Esophagus squamous epithelium (tissue), 4 donors: ENCODE measurements around the gene FAS.

Experiments used
- POLR2A ChIP-seq, 4 donors: fragments of 450-650 bp; IDR thresholded peaks; one replicate each; pipeline ENCODE4 v1.6.1; 2017; ENCODE audit warnings: antibody characterized with exemption in 4 of 4, mild to moderate bottlenecking in 4 of 4, moderate library complexity in 3 of 4
- TF ChIP-seq, protein P1 (sequence below), 6 experiments: fragments of 450-650 bp in 4 of 6; fragments of 200-600 bp in 2 of 6; sonication (generic) in 2 of 6; IDR thresholded peaks; one replicate each; pipeline ENCODE4 v1.5.1; 2016 to 2019; ENCODE audit warnings: antibody characterized with exemption in 6 of 6, mild to moderate bottlenecking in 4 of 6, moderate library complexity in 4 of 6

GRCh38 chr10:88987243-88987725 lies 3.3 kb upstream of the FAS start:
- TF ChIP-seq, protein P1, sequence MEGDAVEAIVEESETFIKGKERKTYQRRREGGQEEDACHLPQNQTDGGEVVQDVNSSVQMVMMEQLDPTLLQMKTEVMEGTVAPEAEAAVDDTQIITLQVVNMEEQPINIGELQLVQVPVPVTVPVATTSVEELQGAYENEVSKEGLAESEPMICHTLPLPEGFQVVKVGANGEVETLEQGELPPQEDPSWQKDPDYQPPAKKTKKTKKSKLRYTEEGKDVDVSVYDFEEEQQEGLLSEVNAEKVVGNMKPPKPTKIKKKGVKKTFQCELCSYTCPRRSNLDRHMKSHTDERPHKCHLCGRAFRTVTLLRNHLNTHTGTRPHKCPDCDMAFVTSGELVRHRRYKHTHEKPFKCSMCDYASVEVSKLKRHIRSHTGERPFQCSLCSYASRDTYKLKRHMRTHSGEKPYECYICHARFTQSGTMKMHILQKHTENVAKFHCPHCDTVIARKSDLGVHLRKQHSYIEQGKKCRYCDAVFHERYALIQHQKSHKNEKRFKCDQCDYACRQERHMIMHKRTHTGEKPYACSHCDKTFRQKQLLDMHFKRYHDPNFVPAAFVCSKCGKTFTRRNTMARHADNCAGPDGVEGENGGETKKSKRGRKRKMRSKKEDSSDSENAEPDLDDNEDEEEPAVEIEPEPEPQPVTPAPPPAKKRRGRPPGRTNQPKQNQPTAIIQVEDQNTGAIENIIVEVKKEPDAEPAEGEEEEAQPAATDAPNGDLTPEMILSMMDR (IDR thresholded peaks at IDR 0.05): no peak
- TF ChIP-seq POLR2A (IDR thresholded peaks at IDR 0.05): no peak
